Glutamatergic neuron (in vitro differentiated cells): ENCODE results near the gene SUGCT. TPM values are rescaled to one million over a fixed set of nuclear protein-coding genes. Genes with fewer than 3 reads are reported as not detected.

Experiments
- DNase-seq: peaks from one replicate; pipeline ENCODE4 v3.0.0; 2022
- H3K27ac Mint-ChIP-seq: one replicate; pipeline ENCODE4 v1.8.0; 2020; ENCODE audit warnings: mild to moderate bottlenecking, mixed read lengths, inconsistent platforms; ENCODE audit not compliant: unreplicated experiment
- H3K27me3 Mint-ChIP-seq: one replicate; pipeline ENCODE4 v1.8.0; 2020; ENCODE audit warnings: mild to moderate bottlenecking, moderate library complexity, mixed read lengths, inconsistent platforms; ENCODE audit not compliant: unreplicated experiment
- H3K36me3 Mint-ChIP-seq: one replicate; pipeline ENCODE4 v1.8.0; 2020; ENCODE audit warnings: mild to moderate bottlenecking, mixed read lengths, inconsistent platforms; ENCODE audit not compliant: unreplicated experiment
- H3K4me1 Mint-ChIP-seq: one replicate; pipeline ENCODE4 v1.8.0; 2020; ENCODE audit warnings: mild to moderate bottlenecking, low read depth, mixed read lengths, inconsistent platforms; ENCODE audit not compliant: unreplicated experiment
- H3K4me3 Mint-ChIP-seq: one replicate; pipeline ENCODE4 v1.8.0; 2020; ENCODE audit warnings: mild to moderate bottlenecking, mixed read lengths, inconsistent platforms; ENCODE audit not compliant: unreplicated experiment
- H3K9me3 Mint-ChIP-seq: one replicate; pipeline ENCODE4 v1.8.0; 2020; ENCODE audit warnings: mild to moderate bottlenecking, moderate library complexity, mixed read lengths, inconsistent platforms; ENCODE audit not compliant: unreplicated experiment
- total RNA-seq: library from RNA; stranded (reverse); fragmentation: NEBNext Ultra II Directional; extraction: Animal tissue kit (Norgen Biotek cat#: 25700); gene quantifications from one replicate; pipeline ENCODE4 v1.2.1, GENCODE V29; 2021; ENCODE audit not compliant: unreplicated experiment
- TF ChIP-seq, protein P1 (sequence below): fragments of 200-600 bp; sonication (generic); IDR thresholded peaks from one replicate; pipeline ENCODE4 v1.5.0; 2021; ENCODE audit not compliant: partially characterized antibody, unreplicated experiment

Gene SUGCT
- total RNA-seq, 1 donor from 2014 or later: 1.2 TPM

DNA sequence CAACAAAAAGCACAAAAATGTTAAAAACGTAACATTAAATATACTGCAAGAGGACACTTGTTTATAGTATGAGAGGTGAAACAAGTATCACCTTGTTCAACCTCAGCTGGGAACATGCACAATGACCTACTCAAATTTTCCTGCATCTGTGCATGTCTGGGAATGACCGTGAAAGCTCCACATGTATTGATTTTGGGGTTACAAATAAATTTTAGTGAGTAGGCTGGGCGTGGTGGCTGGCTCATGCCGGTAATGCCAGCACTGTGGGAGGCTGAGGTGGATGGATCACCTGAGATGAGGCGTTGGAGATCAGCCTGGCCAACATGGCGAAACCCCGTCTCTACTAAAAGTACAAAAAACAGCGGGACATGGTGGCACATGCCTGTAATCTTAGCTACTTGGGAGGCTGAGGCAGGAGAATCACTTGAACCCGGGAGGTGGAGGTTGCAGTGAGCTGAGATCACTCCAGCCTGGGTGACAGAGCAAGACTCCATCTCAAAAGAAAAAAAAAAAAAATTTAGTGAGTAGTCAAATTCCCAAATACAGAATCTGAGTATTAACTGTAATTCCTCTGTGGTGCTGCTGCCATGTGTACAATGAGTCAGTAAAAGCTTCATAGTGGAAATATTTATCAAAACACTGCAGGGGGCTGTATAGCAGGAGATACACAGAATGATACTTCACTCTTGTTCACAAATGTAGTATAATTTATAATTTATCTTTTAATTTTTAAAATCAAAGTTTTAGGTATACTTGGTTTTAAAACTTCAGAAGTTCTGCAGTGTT is 41.1 kb downstream of the SUGCT start:
- no peaks in the 10 kb centered on the region for H3K36me3 Mint-ChIP-seq
- H3K4me3 Mint-ChIP-seq: no peak overlapping the region
- no peaks in the 10 kb centered on the region for H3K27me3 Mint-ChIP-seq
- H3K9me3 Mint-ChIP-seq: no peaks in the 10 kb centered on the region
- TF ChIP-seq, protein P1, sequence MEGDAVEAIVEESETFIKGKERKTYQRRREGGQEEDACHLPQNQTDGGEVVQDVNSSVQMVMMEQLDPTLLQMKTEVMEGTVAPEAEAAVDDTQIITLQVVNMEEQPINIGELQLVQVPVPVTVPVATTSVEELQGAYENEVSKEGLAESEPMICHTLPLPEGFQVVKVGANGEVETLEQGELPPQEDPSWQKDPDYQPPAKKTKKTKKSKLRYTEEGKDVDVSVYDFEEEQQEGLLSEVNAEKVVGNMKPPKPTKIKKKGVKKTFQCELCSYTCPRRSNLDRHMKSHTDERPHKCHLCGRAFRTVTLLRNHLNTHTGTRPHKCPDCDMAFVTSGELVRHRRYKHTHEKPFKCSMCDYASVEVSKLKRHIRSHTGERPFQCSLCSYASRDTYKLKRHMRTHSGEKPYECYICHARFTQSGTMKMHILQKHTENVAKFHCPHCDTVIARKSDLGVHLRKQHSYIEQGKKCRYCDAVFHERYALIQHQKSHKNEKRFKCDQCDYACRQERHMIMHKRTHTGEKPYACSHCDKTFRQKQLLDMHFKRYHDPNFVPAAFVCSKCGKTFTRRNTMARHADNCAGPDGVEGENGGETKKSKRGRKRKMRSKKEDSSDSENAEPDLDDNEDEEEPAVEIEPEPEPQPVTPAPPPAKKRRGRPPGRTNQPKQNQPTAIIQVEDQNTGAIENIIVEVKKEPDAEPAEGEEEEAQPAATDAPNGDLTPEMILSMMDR: no peak
- no peaks in the 10 kb centered on the region for H3K4me1 Mint-ChIP-seq
- no peak for DNase-seq
- no peak overlapping the region for H3K27ac Mint-ChIP-seq

DNA sequence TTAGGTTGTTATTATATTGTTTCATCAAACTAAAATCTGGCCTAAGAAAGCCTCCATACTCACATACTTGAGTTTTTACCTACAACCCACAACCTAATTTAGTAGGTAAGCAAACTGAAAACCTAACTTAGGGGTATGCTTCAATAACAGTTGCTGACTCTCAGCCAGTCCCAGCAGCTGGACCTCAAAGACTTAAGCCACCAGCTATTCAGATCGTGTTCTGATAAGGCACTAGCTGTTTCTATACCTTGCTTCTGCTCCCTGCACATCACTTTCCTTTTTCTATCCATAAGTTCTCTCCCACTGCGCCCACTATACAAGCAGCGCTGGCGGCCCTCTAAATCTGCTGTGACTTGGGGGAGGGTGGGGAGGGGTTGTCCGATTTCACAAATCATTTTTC is 42.3 kb downstream of the SUGCT start:
- TF ChIP-seq, protein P1: no peak
- Mint-ChIP-seq H3K4me1 (no peaks in the 10 kb centered on the region), H3K27ac (no peak overlapping the region), H3K27me3 (no peaks in the 10 kb centered on the region), H3K9me3 (no peaks in the 10 kb centered on the region), H3K36me3 (no peaks in the 10 kb centered on the region), H3K4me3 (no peak overlapping the region)
- DNase-seq: no peak

- no peak overlapping the region for H3K27ac Mint-ChIP-seq
- no peaks in the 10 kb centered on the region for H3K4me1 Mint-ChIP-seq
- no peak overlapping the region for H3K4me3 Mint-ChIP-seq
- no peaks in the 10 kb centered on the region for H3K36me3 Mint-ChIP-seq
- DNase-seq: no peak
- H3K27me3 Mint-ChIP-seq: no peaks in the 10 kb centered on the region
- H3K9me3 Mint-ChIP-seq: no peaks in the 10 kb centered on the region
- TF ChIP-seq, protein P1: no peak
Observed at GRCh38 chr7:40182452-40182851, 47.6 kb downstream of the SUGCT start.

DNA sequence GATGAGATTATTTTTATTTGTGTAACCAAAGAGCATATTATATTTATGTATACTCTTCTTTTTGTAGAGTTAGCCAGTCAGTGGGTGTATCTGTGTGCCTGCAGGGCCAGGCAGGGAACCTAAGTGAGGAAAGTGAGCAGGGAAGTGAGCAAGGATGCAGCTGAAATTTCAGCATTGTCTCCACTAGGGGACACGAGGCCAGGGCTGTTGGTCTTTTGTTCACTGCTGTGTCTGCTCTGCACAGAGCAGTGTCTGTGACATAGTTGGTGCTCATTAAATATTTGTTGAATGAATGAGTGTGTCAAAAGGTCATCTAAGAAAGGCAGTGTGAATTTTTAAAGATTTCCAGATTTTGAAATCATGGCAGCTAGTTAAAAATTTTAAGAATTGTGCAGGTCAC is 51.8 kb downstream of the SUGCT start:
- no peak for DNase-seq
- Mint-ChIP-seq H3K27me3 (no peaks in the 10 kb centered on the region), H3K36me3 (no peaks in the 10 kb centered on the region), H3K27ac (no peak overlapping the region), H3K4me1 (no peaks in the 10 kb centered on the region), H3K9me3 (no peaks in the 10 kb centered on the region), H3K4me3 (no peak overlapping the region)
- TF ChIP-seq, protein P1: peak; percentile 11

GRCh38 chr7:40192036-40192435 is 57.2 kb downstream of the SUGCT start:
- DNase-seq: no peak
- Mint-ChIP-seq H3K9me3 (peaks cover 2% of the 10 kb centered on the region), H3K27me3 (no peaks in the 10 kb centered on the region), H3K36me3 (no peaks in the 10 kb centered on the region), H3K4me3 (no peak overlapping the region), H3K4me1 (no peaks in the 10 kb centered on the region), H3K27ac (no peak overlapping the region)
- TF ChIP-seq, protein P1: no peak
